ENCODE measurements around the gene MICU1.
A peak's percentile ranks its signal among the peaks of the same experiment; 100 is the strongest.
"Not testable (repeated sequence)": the region's sequence is repeated elsewhere in the genome, so short reads cannot be mapped to it uniquely, and the experiment has no call there.

The MICU1 gene

DNA sequence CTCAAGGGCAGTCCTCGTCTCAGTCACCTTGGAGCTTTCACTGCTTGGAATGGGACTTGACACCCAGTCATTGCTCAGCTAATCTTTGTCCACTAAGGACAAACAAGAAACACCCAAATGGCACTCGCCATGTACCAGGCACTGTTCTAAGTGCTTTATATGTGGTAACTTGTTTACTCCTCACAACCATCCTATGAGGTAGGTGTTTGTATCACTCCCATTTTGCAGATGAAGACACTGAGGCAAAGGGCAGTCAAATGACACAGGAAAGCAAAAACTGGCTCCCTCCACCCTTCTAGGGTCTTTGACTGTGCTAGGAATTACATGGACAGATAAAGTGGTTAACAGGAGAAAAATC lies 295.8 kb downstream of the MICU1 start:
- Histone ChIP-seq H3K27me3 (ENCODE audit: insufficient read depth, low read depth) (no peaks in the 10 kb centered on the region), H3K4me1 (ENCODE audit: low read depth, poor library complexity, severe bottlenecking) (peaks cover 75% of the 10 kb centered on the region), H3K4me3 (IDR thresholded peaks at IDR 0.05; ENCODE audit: insufficient read depth, low read depth, low read length) (no peak overlapping the region), H4K20me1 (ENCODE audit: insufficient read depth) (no peaks in the 10 kb centered on the region), H2AFZ (ENCODE audit: low read depth) (no peak overlapping the region), H3K9ac (no peak overlapping the region), H3K79me2 (ENCODE audit: insufficient read depth, low read depth) (no peaks in the 10 kb centered on the region), H3K4me2 (no peak overlapping the region; the same call in 1 of the 2 replicates), H3K36me3 (ENCODE audit: insufficient read depth) (no peaks in the 10 kb centered on the region), H3K27ac (no peak overlapping the region)
- TF ChIP-seq, protein P1, sequence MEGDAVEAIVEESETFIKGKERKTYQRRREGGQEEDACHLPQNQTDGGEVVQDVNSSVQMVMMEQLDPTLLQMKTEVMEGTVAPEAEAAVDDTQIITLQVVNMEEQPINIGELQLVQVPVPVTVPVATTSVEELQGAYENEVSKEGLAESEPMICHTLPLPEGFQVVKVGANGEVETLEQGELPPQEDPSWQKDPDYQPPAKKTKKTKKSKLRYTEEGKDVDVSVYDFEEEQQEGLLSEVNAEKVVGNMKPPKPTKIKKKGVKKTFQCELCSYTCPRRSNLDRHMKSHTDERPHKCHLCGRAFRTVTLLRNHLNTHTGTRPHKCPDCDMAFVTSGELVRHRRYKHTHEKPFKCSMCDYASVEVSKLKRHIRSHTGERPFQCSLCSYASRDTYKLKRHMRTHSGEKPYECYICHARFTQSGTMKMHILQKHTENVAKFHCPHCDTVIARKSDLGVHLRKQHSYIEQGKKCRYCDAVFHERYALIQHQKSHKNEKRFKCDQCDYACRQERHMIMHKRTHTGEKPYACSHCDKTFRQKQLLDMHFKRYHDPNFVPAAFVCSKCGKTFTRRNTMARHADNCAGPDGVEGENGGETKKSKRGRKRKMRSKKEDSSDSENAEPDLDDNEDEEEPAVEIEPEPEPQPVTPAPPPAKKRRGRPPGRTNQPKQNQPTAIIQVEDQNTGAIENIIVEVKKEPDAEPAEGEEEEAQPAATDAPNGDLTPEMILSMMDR (conservative IDR thresholded peaks at IDR 0.05; ENCODE audit: low read depth, low read length) = no peak

DNA sequence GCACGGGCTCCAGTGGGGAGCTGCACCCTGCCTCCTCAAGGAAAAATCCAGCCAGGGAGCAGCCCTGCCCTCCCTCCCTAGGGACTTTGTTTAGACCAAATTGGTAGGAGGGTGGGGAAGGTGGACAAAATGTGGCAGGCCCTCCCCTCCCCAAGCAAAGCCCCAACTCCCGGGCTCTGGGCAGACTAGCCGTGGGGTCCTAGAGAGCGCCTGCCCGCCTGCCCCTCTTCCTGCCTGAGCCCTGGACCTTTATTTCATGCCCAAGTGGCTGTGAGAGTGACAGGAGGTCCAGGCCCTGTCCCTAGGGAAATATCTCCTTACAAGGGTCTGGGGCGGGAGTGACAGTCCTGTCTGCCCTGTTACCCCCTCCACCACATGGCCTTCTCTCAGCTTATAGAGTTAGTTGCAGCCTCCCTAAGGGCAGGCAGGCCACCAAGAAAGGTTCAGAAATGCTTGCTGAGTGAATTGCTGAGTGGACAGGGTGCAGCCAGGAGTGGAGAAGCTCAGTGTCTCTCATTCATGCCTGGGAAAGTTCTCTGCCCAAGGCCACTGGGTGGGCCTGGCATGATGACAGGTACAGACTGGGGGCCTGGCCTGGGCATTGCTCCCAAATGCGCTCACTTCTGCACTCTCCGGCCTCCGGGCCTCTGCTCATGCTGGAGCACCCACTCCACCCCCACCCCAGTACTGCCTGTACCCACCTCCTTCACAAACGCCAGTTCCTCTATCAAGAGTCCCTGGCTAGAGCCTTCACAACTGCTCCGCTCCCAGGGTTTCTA lies 296.4 kb downstream of the MICU1 start:
- Histone ChIP-seq H3K79me2 (ENCODE audit: insufficient read depth, low read depth) (no peaks in the 10 kb centered on the region), H4K20me1 (ENCODE audit: insufficient read depth) (no peaks in the 10 kb centered on the region), H3K9ac (no peak overlapping the region), H3K27ac (no peak overlapping the region), H3K4me3 (IDR thresholded peaks at IDR 0.05; ENCODE audit: insufficient read depth, low read depth, low read length) (no peak overlapping the region), H2AFZ (ENCODE audit: low read depth) (no peak overlapping the region), H3K4me2 (no peak overlapping the region; the same call in 1 of the 2 replicates), H3K4me1 (ENCODE audit: low read depth, poor library complexity, severe bottlenecking) (peaks cover 72% of the 10 kb centered on the region), H3K27me3 (ENCODE audit: insufficient read depth, low read depth) (no peaks in the 10 kb centered on the region), H3K36me3 (ENCODE audit: insufficient read depth) (no peaks in the 10 kb centered on the region)
- TF ChIP-seq, protein P1 (conservative IDR thresholded peaks at IDR 0.05; ENCODE audit: low read depth, low read length) = no peak

DNA sequence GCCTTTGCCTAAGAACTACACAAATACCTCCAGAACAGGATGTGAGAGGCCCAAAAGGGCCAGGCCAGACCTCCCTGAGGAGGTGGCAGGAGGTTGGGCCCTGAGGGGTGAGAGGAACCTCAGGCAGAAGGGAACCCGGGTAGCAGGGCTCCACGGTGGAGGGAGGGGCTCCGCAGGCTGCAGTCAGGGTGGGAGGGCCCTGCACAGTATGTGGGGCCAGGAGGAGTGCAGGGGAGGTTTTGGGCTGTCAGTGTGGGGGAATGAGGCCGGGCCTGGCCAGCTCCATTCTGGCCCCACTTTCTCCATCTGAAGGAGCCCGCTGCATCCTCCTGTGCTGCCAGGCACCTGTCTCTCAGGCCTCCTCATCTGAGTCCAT lies 297.1 kb downstream of the MICU1 start:
- Histone ChIP-seq H3K27ac (no peak overlapping the region; the same call in 1 of the 2 replicates), H3K4me1 (ENCODE audit: low read depth, poor library complexity, severe bottlenecking) (peaks cover 69% of the 10 kb centered on the region), H3K79me2 (ENCODE audit: insufficient read depth, low read depth) (no peaks in the 10 kb centered on the region), H2AFZ (ENCODE audit: low read depth) (peak overlapping the region; percentile 46; the same call in 1 of the 2 replicates), H3K4me3 (IDR thresholded peaks at IDR 0.05; ENCODE audit: insufficient read depth, low read depth, low read length) (no peak overlapping the region), H4K20me1 (ENCODE audit: insufficient read depth) (no peaks in the 10 kb centered on the region), H3K36me3 (ENCODE audit: insufficient read depth) (no peaks in the 10 kb centered on the region), H3K9ac (no peak overlapping the region), H3K4me2 (peak overlapping the region; percentile 41), H3K27me3 (ENCODE audit: insufficient read depth, low read depth) (no peaks in the 10 kb centered on the region)
- TF ChIP-seq, protein P1 (conservative IDR thresholded peaks at IDR 0.05; ENCODE audit: low read depth, low read length) = no peak

DNA sequence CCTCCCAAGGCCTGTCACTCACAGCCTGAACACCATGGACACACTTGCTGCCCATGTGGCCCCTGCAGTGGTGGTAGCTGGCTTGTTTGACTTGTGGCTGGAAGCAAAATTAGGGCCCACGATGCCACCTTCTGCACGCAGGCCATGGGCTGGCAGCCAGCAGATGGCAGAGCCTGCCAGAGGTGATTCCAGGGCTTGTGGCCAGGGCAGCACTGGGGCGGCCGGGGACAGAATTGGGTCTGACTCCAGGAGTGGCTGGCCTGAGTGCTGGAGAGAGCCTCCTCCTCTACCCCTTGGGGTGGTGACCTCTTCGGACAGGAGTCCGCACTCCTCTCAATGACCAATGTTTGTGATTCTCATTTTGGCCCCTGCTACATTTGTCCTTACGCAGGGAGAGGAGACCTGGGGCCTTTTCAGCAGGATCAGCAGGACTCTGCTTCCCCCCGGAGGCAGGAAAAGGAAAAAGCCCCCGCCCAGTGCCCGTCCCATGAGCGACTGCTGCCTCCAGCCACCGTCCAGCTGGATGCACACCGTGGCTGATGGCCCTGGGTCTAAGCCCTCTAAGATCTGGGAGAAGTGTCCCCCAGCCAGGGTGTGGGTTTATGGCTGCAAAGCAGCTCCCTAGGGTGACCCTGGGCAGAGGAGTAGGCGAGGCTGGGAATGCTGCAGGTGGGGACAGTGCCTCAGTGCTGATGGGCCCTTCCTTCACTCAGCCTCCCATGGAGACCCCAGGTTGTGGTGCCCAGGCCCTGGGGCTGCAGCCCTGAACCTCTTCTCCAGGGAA lies 297.6 kb downstream of the MICU1 start:
- no peaks in the 10 kb centered on the region for H3K36me3 ChIP-seq (ENCODE audit: insufficient read depth)
- no peak overlapping the region for H3K9ac ChIP-seq
- TF ChIP-seq, protein P1 (conservative IDR thresholded peaks at IDR 0.05; ENCODE audit: low read depth, low read length) = peak; percentile 63
- no peak overlapping the region for H3K4me3 ChIP-seq (IDR thresholded peaks at IDR 0.05; ENCODE audit: insufficient read depth, low read depth, low read length)
- H2AFZ ChIP-seq (ENCODE audit: low read depth) = peak overlapping the region; percentile 46; the same call in 1 of the 2 replicates
- no peaks in the 10 kb centered on the region for H3K27me3 ChIP-seq (ENCODE audit: insufficient read depth, low read depth)
- no peaks in the 10 kb centered on the region for H4K20me1 ChIP-seq (ENCODE audit: insufficient read depth)
- peak overlapping the region; percentile 41 for H3K4me2 ChIP-seq
- no peak overlapping the region; the same call in 1 of the 2 replicates for H3K27ac ChIP-seq
- peaks cover 68% of the 10 kb centered on the region for H3K4me1 ChIP-seq (ENCODE audit: low read depth, poor library complexity, severe bottlenecking)
- no peaks in the 10 kb centered on the region for H3K79me2 ChIP-seq (ENCODE audit: insufficient read depth, low read depth)

DNA sequence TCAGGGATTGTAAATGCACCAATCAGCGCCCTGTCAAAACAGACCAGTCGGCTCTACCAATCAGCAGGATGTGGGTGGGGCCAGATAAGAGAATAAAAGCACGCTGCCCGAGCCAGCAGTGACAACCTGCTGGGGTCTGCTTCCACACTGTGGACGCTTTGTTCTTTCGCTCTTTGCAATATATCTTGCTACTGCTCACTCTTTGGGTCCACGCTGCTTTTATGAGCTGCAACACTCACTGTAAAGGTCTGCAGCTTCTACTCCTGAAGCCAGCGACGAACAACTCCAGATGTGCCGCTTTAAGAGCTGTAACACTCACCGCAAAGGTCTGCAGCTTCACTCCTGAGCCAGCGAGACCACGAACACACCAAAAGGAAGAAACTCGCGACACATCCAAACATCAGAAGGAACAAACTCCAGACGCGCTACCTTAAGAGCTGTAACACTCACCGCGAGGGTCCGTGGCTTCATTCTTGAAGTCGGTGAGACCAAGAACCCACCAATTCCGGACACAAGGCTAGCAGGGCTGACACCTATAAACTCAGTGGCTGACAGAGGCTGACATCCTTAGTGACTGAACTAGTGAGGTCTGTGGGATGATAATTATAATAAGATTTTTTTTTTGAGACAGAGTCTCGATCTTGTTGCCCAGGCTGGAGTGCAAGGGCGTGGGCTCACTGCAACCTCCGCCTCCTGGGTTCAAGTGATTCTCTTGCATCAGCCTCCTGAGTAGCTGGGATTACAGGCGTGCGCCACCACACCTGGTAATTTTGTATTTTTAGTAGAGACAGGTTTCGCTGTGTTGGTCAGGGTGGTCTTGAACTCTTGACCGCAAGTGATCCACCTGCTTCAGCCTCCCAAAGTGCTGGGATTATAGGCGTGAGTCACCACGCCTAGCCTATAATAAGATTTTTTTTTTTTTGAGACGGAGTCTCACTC lies 298.9 kb downstream of the MICU1 start:
- H3K9ac ChIP-seq; H3K27me3 ChIP-seq (ENCODE audit: insufficient read depth, low read depth); H3K4me3 ChIP-seq (IDR thresholded peaks at IDR 0.05; ENCODE audit: insufficient read depth, low read depth, low read length); H3K27ac ChIP-seq; H3K4me2 ChIP-seq; H4K20me1 ChIP-seq (ENCODE audit: insufficient read depth); H3K36me3 ChIP-seq (ENCODE audit: insufficient read depth); H2AFZ ChIP-seq (ENCODE audit: low read depth); H3K79me2 ChIP-seq (ENCODE audit: insufficient read depth, low read depth): not testable (repeated sequence)
- peaks cover 70% of the 10 kb centered on the region for H3K4me1 ChIP-seq (ENCODE audit: low read depth, poor library complexity, severe bottlenecking)

Data from KMS-11 (cell line).